T-helper 2 cell treated with Interferon-gamma antibody and Interleukin-4, amounts not matched to agents 5 μg/mL and 100 μg/mL, for 36 hours (primary cell): ENCODE data around the gene LMO2.
"Not testable (repeated sequence)": the region's sequence is repeated elsewhere in the genome, so short reads cannot be mapped to it uniquely, and the experiment has no call there.

ENCODE experiments used
- DNase-seq: peaks from one replicate; pipeline ENCODE4 v3.0.0; 2021; ENCODE audit warnings: low spot score
- H3K27ac Mint-ChIP-seq: one replicate; pipeline ENCODE4 v1.8.0; 2021; ENCODE audit warnings: mild to moderate bottlenecking, mixed read lengths
- H3K27me3 Mint-ChIP-seq: one replicate; pipeline ENCODE4 v1.8.0; 2021; ENCODE audit warnings: low read depth, mixed read lengths
- H3K36me3 Mint-ChIP-seq: one replicate; pipeline ENCODE4 v1.8.0; 2021; ENCODE audit warnings: low read depth, mixed read lengths
- H3K4me1 Mint-ChIP-seq: one replicate; pipeline ENCODE4 v1.8.0; 2021; ENCODE audit warnings: low read depth, mixed read lengths
- H3K4me3 Mint-ChIP-seq: one replicate; pipeline ENCODE4 v1.8.0; 2022; ENCODE audit warnings: mild to moderate bottlenecking, moderate library complexity, mixed read lengths
- H3K9me3 Mint-ChIP-seq: one replicate; pipeline ENCODE4 v1.8.0; 2021; ENCODE audit warnings: mixed read lengths

The LMO2 gene

GRCh38 chr11:33891714-33892327 lies at the start of gene LMO2:
TSS of gene LMO2 (minus strand) at chr11:33892076. CDS start at chr11:33869716, 22,360 bp downstream.
- DNase-seq: no peak
- peak within 1 kb of the TSS; percentile 31 for H3K4me3 Mint-ChIP-seq
- H3K27me3 Mint-ChIP-seq: peaks cover 86% of the 10 kb centered on the region
- peaks cover 19% of the 10 kb centered on the region for H3K4me1 Mint-ChIP-seq
- H3K36me3 Mint-ChIP-seq: no peaks in the 10 kb centered on the region
- H3K9me3 Mint-ChIP-seq: no peaks in the 10 kb centered on the region
- no peak within 1 kb of the TSS for H3K27ac Mint-ChIP-seq

- H3K27ac Mint-ChIP-seq: no peak overlapping the region
- no peaks in the 10 kb centered on the region for H3K4me1 Mint-ChIP-seq
- DNase-seq: no peak
- H3K36me3 Mint-ChIP-seq: no peaks in the 10 kb centered on the region
- H3K4me3 Mint-ChIP-seq: no peak overlapping the region
- H3K9me3 Mint-ChIP-seq: no peaks in the 10 kb centered on the region
- H3K27me3 Mint-ChIP-seq: peaks cover 2% of the 10 kb centered on the region
These were observed 48.6 kb upstream of the LMO2 start for GRCh38 chr11:33940538-33940815.

DNA sequence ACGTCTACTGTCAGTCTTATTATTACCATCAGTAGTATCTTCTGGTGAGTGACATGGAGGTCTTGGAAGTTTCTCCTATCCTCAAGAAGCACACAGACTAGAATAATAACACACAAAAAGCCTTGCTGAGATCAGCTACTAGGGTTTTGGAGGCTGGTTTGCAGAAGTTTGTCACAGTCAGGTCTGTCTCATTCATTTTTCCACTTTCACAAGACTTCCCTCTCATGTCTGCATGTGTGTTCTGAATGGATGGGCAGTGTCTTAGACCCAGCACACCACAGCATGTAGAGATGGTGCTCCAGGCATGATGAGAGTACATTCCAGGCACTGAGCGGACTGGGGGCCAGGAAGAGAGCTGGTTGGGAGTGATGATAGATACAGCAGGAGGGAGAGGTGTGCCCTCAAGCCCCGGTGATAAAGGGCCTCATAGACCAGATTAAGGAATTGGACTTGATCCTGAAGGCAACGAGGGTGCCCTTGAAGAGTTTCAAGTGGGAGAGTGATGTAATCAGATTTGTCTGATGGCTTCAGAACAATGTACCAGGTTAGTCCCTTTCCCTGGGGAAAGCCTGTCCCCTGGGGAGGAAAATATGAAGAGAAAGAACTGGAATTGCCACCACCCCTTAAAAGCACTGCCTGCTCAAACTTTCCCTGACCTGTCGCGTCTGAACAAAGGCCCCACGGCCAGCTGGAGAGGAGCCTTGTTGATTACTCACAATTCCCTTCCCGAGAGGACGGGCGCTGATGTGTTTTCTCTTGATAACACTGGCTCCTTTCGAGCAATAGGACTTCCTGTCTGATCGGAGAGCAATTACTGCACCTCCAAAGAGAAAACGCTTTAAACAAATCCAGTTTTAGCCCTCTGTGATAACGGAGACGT lies 45.1 kb upstream of the LMO2 start:
- peaks cover 2% of the 10 kb centered on the region for H3K27me3 Mint-ChIP-seq
- H3K36me3 Mint-ChIP-seq: no peaks in the 10 kb centered on the region
- peaks cover 4% of the 10 kb centered on the region for H3K9me3 Mint-ChIP-seq
- no peak overlapping the region for H3K27ac Mint-ChIP-seq
- H3K4me1 Mint-ChIP-seq: no peaks in the 10 kb centered on the region
- no peak for DNase-seq
- no peak overlapping the region for H3K4me3 Mint-ChIP-seq

- Mint-ChIP-seq H3K27me3 (peaks cover 5% of the 10 kb centered on the region), H3K4me1 (no peaks in the 10 kb centered on the region), H3K4me3 (no peak overlapping the region), H3K9me3 (peaks cover 4% of the 10 kb centered on the region), H3K36me3 (no peaks in the 10 kb centered on the region), H3K27ac (no peak overlapping the region)
- no peak for DNase-seq
These were observed 43.9 kb upstream of the LMO2 start for GRCh38 chr11:33935461-33936456.

GRCh38 chr11:33935005-33935404 lies 43.1 kb upstream of the LMO2 start:
- Mint-ChIP-seq H3K4me3 (no peak overlapping the region), H3K36me3 (no peaks in the 10 kb centered on the region), H3K27me3 (peaks cover 5% of the 10 kb centered on the region), H3K4me1 (no peaks in the 10 kb centered on the region), H3K9me3 (peaks cover 4% of the 10 kb centered on the region), H3K27ac (no peak overlapping the region)
- DNase-seq: no peak

- H3K27ac Mint-ChIP-seq: no peak overlapping the region
- no peak for DNase-seq
- H3K4me1 Mint-ChIP-seq: no peaks in the 10 kb centered on the region
- no peaks in the 10 kb centered on the region for H3K36me3 Mint-ChIP-seq
- H3K9me3 Mint-ChIP-seq: peaks cover 4% of the 10 kb centered on the region
- H3K4me3 Mint-ChIP-seq: no peak overlapping the region
- peaks cover 5% of the 10 kb centered on the region for H3K27me3 Mint-ChIP-seq
These were observed 42.6 kb upstream of the LMO2 start for GRCh38 chr11:33934450-33934849.

DNA sequence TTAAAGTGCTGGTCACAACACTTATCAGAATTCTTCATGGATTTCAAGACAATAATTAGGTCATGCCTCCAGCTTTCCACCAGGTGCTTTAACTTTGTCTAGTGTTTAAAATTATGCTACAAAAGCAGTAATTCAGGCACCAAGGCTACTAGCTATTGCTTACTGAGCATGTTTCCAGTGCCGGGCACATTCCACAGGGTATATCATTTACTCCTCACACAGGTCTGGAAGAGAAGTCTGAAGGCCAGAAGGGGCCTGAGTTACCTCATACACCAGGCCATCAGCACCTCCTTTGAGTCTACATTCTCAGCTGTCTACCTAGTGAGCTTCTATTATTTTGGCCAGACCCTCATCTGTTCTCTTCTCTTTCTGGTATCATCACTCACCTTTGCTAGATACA lies 41.7 kb upstream of the LMO2 start:
- Mint-ChIP-seq H3K4me3 (no peak overlapping the region), H3K27me3 (peaks cover 5% of the 10 kb centered on the region), H3K9me3 (peaks cover 4% of the 10 kb centered on the region), H3K27ac (no peak overlapping the region), H3K4me1 (no peaks in the 10 kb centered on the region), H3K36me3 (no peaks in the 10 kb centered on the region)
- no peak for DNase-seq

DNA sequence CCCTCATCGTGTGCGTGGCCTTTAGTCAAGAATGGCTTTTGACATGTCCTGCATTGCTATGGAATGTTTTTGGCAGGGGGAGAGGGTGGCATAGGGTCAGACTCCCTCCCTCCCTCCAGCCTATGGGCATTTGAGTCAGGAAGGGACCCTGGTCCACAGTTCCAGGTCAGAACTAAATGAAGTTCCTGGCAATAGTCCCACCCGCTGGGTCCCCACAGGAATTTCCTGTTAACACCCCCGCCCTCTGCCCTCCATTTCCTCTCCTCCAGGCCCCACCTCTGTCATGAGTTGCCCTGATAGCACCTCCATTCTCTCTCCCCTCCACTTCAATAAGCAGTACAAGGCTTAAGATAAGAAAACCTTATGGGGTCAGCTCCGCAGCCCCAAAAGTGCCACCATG lies 40.8 kb upstream of the LMO2 start:
- H3K4me3 Mint-ChIP-seq: no peak overlapping the region
- no peak for DNase-seq
- H3K36me3 Mint-ChIP-seq: no peaks in the 10 kb centered on the region
- peaks cover 5% of the 10 kb centered on the region for H3K27me3 Mint-ChIP-seq
- no peaks in the 10 kb centered on the region for H3K4me1 Mint-ChIP-seq
- H3K27ac Mint-ChIP-seq: no peak overlapping the region
- H3K9me3 Mint-ChIP-seq: peaks cover 4% of the 10 kb centered on the region

- H3K27ac Mint-ChIP-seq, DNase-seq, H3K36me3 Mint-ChIP-seq, H3K27me3 Mint-ChIP-seq, H3K9me3 Mint-ChIP-seq, H3K4me1 Mint-ChIP-seq, H3K4me3 Mint-ChIP-seq: not testable (repeated sequence)
These were observed 40.0 kb upstream of the LMO2 start for GRCh38 chr11:33931739-33932366.

DNA sequence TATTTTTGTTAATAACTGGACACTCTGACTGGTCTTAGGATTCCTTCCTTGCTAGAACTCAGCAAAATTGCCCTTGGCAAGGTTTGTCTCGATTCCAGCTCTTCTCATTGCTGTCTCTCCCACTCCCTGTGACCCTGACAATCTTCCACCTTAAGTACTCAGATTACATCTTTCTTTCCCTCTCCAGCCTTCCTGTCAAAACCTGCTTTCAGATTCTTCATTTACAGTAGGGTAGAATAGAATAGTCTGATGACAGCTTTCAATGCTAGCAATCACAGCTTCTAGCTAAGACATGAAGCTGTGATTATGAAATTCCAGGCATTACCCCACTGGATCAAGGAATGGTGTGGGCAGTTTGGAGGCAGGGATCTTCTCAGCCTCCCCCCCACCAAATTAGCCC lies 39.2 kb upstream of the LMO2 start:
- no peak for DNase-seq
- peaks cover 6% of the 10 kb centered on the region for H3K27me3 Mint-ChIP-seq
- peaks cover 4% of the 10 kb centered on the region for H3K9me3 Mint-ChIP-seq
- no peaks in the 10 kb centered on the region for H3K36me3 Mint-ChIP-seq
- no peaks in the 10 kb centered on the region for H3K4me1 Mint-ChIP-seq
- H3K27ac Mint-ChIP-seq: no peak overlapping the region
- H3K4me3 Mint-ChIP-seq: no peak overlapping the region

DNA sequence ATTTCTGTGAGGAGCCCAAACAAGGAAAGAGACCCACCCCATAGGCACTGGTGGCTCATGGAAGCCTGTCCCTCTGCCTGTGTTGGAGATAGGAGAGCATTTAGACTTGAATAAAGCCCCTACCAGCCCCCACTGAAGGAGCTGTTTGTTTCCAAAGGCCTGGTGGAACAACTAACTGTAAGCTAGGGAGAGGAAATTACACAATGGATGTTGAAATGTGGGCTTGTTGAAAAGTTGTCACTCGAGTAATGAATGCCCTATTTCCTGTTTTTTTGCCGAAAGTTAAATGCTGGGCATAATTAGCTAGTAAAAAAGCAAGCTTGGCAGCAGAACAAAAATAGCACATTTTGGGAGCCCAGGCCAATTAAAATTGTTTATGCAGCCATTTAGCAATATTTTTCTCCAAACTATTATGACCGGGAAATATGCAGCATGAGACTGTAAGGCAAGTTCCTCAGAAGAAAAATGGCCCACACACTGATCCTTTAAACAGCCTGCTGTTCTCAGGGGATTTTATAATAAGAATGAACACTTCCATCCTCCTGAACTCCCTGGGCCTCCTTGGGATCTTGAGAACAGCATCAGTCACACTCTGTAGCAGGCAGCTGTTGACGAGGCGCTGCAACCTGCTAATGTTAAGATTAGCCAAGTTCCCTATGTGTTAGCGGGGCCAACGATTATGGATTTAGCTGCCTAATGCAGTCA lies 38.6 kb upstream of the LMO2 start:
- H3K27me3 Mint-ChIP-seq: peaks cover 6% of the 10 kb centered on the region

GRCh38 chr11:33928564-33928963 lies 36.7 kb upstream of the LMO2 start:
- peaks cover 4% of the 10 kb centered on the region for H3K9me3 Mint-ChIP-seq
- no peaks in the 10 kb centered on the region for H3K36me3 Mint-ChIP-seq
- no peak for DNase-seq
- H3K27me3 Mint-ChIP-seq: peaks cover 12% of the 10 kb centered on the region
- no peak overlapping the region for H3K27ac Mint-ChIP-seq
- no peak overlapping the region for H3K4me3 Mint-ChIP-seq
- H3K4me1 Mint-ChIP-seq: no peaks in the 10 kb centered on the region

More for the DNA sequence above, 38.6 kb upstream of the LMO2 start:
- Mint-ChIP-seq H3K4me1 (no peaks in the 10 kb centered on the region), H3K4me3 (no peak overlapping the region), H3K27ac (no peak overlapping the region), H3K36me3 (no peaks in the 10 kb centered on the region), H3K9me3 (peaks cover 4% of the 10 kb centered on the region)
- no peak for DNase-seq
